Aorta (tissue), 5 donors: ENCODE measurements around the gene AZU1. TPM values are rescaled to one million over a fixed set of nuclear protein-coding genes. Genes with fewer than 3 reads are reported as not detected.

ENCODE experiments used
- ATAC-seq: fragments of 200-7000 bp; cut with Tn5 transposase; one replicate; pipeline ENCODE4 v1.9.1; 2022; ENCODE audit warnings: moderate library complexity; ENCODE audit not compliant: low FRiP score
- DNase-seq, 2 donors: peaks; one replicate each; pipeline ENCODE4 v3.0.0-alpha.2; 2020
- H3K27ac ChIP-seq, 2 donors: one replicate each; pipeline ENCODE4 v1.5.1; 2013; ENCODE audit warnings: low read length in 2 of 2, mild to moderate bottlenecking in 2 of 2, moderate library complexity in 2 of 2, control low read depth in 1 of 2, inconsistent platforms in 1 of 2, low read depth in 1 of 2
- H3K27me3 ChIP-seq, 2 donors: one replicate each; pipeline ENCODE4 v1.6.1; 2013; ENCODE audit warnings: control low read depth in 1 of 2, low read length in 1 of 2, mild to moderate bottlenecking in 1 of 2, moderate library complexity in 1 of 2; ENCODE audit not compliant: insufficient read depth in 2 of 2, control insufficient read depth in 1 of 2
- H3K36me3 ChIP-seq, 2 donors: one replicate each; pipeline ENCODE4 v1.6.1; 2013; ENCODE audit warnings: control low read depth in 1 of 2, low read length in 1 of 2, mild to moderate bottlenecking in 1 of 2; ENCODE audit not compliant: insufficient read depth in 2 of 2, control insufficient read depth in 1 of 2
- H3K4me1 ChIP-seq, 2 donors: one replicate each; pipeline ENCODE4 v1.6.1; 2013; ENCODE audit warnings: low read length in 2 of 2, control low read depth in 1 of 2, mild to moderate bottlenecking in 1 of 2, moderate library complexity in 1 of 2; ENCODE audit not compliant: insufficient read depth in 2 of 2, control insufficient read depth in 1 of 2
- H3K4me3 ChIP-seq, 2 donors: one replicate each; pipeline ENCODE4 v1.5.1; 2013; ENCODE audit warnings: low read length in 2 of 2, control low read depth in 1 of 2, mild to moderate bottlenecking in 1 of 2
- H3K9me3 ChIP-seq: one replicate; pipeline ENCODE4 v1.6.1; 2013; ENCODE audit warnings: mild to moderate bottlenecking, low read length; ENCODE audit not compliant: control insufficient read depth
- WGBS, 2 donors: extraction: QIAGEN DNeasy Blood & Tissue Kit; methylation state at CpG; one replicate each; pipeline ENCODE4 v1.1.7; 2013; 5-methylcytosine and 5-hydroxymethylcytosine counted together
- intact Hi-C, 2 donors: fragments of 100-400 bp; cut with DNase I; formaldehyde crosslinking; loops; one replicate each; pipeline versions ENCODE4 v1.14.2 to v1.15.0; 2022
- polyA plus RNA-seq, 2 donors: library from polyadenylated mRNA; stranded (reverse); fragments of 200-250 nt; gene quantifications; one replicate each; pipeline ENCODE4 v1.2.3, GENCODE V29; 2013
- total RNA-seq, 2 donors: library from RNA; stranded (reverse); fragmentation: NEBNext Ultra II Directional; extraction: Animal tissue kit (Norgen Biotek cat#: 25700); gene quantifications; one replicate each; pipeline ENCODE4 v1.2.1, GENCODE V29; 2021
- donor health status: healthy with polysubstance abuse.
- donor health status: Bipolar disorder and iron deficiency.
- donor health status: DM: no; HTN: no; CAD: no.
- donor health status: DM: no; HTN: no; CAD: no.
- donor health status: DM: yes; HTN: yes; CAD: no.

Gene AZU1
- total and polyA plus RNA-seq, 4 donors = 0.49 to 0.72 TPM; not detected in 2

DNA sequence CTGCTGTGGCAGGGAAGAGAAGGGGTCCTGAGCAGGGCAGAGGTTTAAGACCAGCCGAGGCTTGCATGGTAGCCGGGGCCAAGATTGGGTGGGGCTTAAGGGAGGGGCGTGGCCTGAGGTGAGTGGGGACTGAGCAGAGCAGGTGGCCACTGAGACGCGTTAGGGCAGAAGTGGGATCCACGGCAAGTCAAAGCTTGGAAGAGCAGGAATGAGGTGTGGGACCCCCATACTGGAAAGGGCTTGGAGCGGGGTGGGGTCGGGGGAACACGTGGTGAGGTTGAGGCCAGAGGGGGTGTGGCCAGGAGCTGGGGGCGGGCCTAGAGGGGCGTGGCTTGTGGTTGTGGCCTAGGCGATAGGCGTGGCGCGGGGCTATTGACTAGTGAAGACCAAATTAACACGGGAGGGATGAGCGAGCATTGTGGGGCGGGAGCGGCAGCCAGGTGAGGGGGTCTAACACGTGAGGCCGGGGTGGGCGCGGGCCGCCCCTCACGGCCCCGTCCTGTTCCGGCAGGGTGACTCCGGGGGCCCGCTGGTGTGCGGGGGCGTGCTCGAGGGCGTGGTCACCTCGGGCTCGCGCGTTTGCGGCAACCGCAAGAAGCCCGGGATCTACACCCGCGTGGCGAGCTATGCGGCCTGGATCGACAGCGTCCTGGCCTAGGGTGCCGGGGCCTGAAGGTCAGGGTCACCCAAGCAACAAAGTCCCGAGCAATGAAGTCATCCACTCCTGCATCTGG, 35.1 kb downstream of the AZU1 start:
- no peaks in the 10 kb centered on the region for H3K36me3 ChIP-seq
- WGBS, 2 donors = 18 to 21% methylated on average over 38 to 48 of the region's 48 CpGs
- H3K27me3 ChIP-seq = peaks cover 0 to 3% of the 10 kb centered on the region in 2 donors
- no peaks in the 10 kb centered on the region for H3K4me1 ChIP-seq
- no peaks in the 10 kb centered on the region for H3K9me3 ChIP-seq
- DNase-seq = peak; percentile 81 to 89
- peak; percentile 26 for ATAC-seq
- H3K4me3 ChIP-seq = no peak overlapping the region
- H3K27ac ChIP-seq = no peak overlapping the region
- intact Hi-C loops = loop anchor here in 1 of 2 donors (5.0 kb wide), 1 partner anchor 55 kb away; the partner anchor contains the start of gene KISS1R

DNA sequence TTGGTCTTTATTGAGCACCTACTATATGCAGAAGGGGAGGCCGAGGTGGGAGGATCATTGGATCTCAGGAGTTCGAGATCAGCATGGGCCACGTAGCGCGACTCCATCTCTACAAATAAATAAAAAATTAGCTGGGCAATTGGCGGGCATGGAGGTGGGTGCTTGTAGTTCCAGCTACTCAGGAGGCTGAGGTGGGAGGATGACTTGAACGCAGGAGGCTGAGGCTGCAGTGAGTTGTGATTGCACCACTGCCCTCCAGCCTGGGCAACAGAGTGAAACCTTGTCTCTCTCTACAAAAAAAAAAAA, 35.6 kb downstream of the AZU1 start:
- 65 to 67% methylated on average over 7 of the region's 7 CpGs for WGBS, 2 donors
- Histone ChIP-seq H3K36me3 (no peaks in the 10 kb centered on the region), H3K9me3 (no peaks in the 10 kb centered on the region), H3K4me1 (no peaks in the 10 kb centered on the region), H3K4me3 (no peak overlapping the region), H3K27ac (no peak overlapping the region), H3K27me3 (peaks cover 0 to 3% of the 10 kb centered on the region in 2 donors)
- intact Hi-C loops = loop anchor here in 1 of 2 donors (5.0 kb wide), 1 partner anchor 54 kb away; the partner anchor contains the start of gene KISS1R
- ATAC-seq (no peak), DNase-seq (no peak)

DNA sequence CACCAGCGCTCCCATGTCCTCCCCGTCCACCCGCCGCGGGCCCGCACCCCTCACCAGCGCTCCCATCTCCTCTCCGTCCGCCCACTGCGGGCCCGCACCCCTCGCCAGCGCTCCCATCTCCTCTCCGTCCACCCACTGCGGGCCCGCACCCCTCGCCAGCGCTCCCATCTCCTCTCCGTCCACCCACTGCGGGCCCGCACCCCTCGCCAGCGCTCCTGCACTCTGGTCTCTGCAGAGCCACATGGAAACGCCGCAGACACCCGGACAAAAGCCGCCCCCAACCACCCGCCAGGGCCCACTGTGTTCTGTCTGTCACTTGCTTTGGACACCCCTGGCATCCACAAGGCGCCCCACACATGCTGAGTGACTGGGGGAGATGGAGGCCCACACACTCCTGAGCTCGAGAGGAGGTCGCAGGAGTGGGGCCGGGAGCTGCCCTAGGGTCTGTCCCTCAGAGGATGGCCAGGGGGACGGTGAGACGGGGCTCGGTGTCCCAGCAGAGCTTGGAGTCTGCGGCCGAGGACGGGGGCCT, 39.2 kb downstream of the AZU1 start:
- intact Hi-C loops = loop anchor here in 1 of 2 donors (5.0 kb wide), 1 partner anchor 40 kb away; no protein-coding TSS in a partner anchor
- 87 to 91% methylated on average over 33 to 38 of the region's 38 CpGs for WGBS, 2 donors
- DNase-seq (no peak), ATAC-seq (no peak)
- Histone ChIP-seq H3K36me3 (no peaks in the 10 kb centered on the region), H3K27me3 (no peaks in the 10 kb centered on the region), H3K9me3 (no peaks in the 10 kb centered on the region), H3K4me1 (no peaks in the 10 kb centered on the region), H3K4me3 (no peak overlapping the region), H3K27ac (no peak overlapping the region)

DNA sequence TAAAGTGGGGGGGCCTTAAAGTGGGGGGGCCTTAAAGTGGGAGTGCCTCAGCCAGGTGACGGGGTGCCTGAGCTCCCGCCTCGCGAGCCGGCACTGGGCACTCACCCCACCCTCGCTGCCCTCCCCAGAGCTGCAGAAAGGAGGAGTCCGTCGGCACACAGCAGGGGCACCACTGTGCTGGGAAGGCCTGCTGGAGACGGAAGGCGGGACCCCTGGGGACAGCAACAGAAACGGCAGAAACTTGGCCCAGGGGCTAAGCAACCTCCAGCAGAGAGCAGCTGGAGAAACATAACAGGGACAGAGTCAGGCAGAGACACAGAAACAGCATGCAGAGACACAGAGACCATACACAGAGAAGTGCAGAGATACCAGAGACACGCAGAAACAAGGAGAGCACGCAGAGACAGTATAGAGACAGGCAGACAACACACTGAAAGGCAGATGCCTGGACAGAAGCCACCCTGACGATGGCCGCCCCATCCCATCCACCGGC, 39.7 kb downstream of the AZU1 start:
- H3K27me3 ChIP-seq = no peaks in the 10 kb centered on the region

DNA sequence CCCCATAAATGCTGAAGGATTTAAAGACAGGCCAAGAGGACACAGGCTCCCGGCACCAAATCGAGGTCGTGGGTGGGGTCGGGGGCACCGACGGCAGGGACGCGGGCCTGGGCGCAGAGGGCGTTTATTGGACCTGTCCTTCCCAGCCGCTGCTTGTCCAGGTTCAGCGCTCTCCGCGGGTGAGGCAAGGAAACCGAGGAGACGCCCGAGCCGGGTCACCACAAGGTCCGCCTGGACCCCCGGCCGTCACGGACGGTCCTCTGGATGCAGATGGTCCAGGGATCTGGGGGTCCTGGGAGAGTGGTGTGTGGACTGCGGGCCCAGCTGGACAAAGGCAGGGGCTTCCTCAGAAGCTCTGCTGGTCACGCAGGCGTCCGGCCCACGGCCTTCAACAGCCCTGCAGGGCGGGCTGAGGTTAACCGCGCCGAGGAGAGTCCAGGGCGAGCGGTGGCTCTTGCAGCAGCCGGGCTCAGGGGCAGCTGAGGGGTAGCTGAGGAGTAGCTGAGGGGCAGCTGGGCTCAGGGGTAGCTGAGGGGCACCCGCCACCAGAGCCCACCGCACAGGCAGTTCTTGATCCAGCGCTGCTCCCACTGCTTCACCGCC, 40.3 kb downstream of the AZU1 start:
- intact Hi-C loops = loop anchor here in 1 of 2 donors (5.0 kb wide), 1 partner anchor 39 kb away; no protein-coding TSS in a partner anchor
- ATAC-seq (no peak), DNase-seq (no peak)
- 93 to 94% methylated on average over 38 to 39 of the region's 39 CpGs for WGBS, 2 donors
- H3K4me1 ChIP-seq = no peaks in the 10 kb centered on the region
- H3K36me3 ChIP-seq = no peaks in the 10 kb centered on the region
- H3K27ac ChIP-seq = no peak overlapping the region
- no peak overlapping the region for H3K4me3 ChIP-seq
- no peaks in the 10 kb centered on the region for H3K27me3 ChIP-seq
- H3K9me3 ChIP-seq = no peaks in the 10 kb centered on the region

More for the DNA sequence above, 39.7 kb downstream of the AZU1 start:
- H3K4me1 ChIP-seq = no peaks in the 10 kb centered on the region
- DNase-seq = no peak
- no peaks in the 10 kb centered on the region for H3K36me3 ChIP-seq
- no peak for ATAC-seq
- 75 to 79% methylated on average over 16 of the region's 16 CpGs for WGBS, 2 donors
- no peak overlapping the region for H3K4me3 ChIP-seq
- H3K9me3 ChIP-seq = no peaks in the 10 kb centered on the region
- H3K27ac ChIP-seq = no peak overlapping the region
- intact Hi-C loops = loop anchor here in 1 of 2 donors (5.0 kb wide), 1 partner anchor 40 kb away; no protein-coding TSS in a partner anchor

DNA sequence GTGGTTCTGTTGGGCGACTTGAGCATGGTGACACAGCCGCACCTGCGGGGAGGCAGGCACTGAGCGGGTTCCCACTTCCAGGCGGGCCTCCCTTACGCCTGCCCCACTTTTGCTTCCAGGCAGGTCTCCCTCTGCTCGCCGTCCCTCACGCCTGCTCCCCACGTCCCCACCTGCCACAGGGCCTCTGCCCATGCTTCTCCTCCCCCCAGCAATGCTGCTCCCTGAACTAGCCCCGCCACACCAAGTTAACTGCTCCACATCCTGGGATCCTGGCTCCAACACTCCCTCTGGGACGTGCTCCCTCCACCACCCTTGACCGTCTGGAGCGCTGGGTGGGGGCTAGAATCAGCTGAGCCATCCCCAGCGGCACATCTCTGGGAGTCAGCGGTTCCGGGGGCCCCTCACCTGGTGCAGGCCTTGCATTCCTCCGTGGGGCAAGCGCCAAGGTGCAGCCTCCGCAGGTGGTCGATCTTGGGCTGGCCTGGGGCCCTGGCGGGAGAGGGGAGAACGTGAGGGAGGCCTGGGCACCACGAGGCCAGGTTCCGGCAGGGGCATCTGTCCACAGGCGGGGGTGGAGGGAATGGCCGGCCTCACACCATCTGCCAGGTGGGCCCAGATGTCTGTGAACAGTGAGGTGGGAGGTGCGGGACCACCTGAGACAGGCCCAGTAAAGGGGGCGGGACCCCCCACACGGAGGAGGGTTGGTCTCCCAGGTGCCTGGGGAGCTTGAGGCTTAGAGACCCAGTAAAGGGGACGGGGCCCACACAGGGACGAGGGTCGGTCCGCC, 41.0 kb downstream of the AZU1 start:
- H3K4me3 ChIP-seq = no peak overlapping the region
- no peaks in the 10 kb centered on the region for H3K9me3 ChIP-seq
- WGBS, 2 donors = 92 to 94% methylated on average over 34 of the region's 34 CpGs
- intact Hi-C loops = loop anchor here in 1 of 2 donors (5.0 kb wide), 1 partner anchor 39 kb away; no protein-coding TSS in a partner anchor
- no peaks in the 10 kb centered on the region for H3K36me3 ChIP-seq
- DNase-seq (no peak), ATAC-seq (peak; percentile 0)
- peak overlapping the region in 1 of 2 donors; percentile 14 for H3K27ac ChIP-seq
- no peaks in the 10 kb centered on the region for H3K27me3 ChIP-seq
- no peaks in the 10 kb centered on the region for H3K4me1 ChIP-seq

DNA sequence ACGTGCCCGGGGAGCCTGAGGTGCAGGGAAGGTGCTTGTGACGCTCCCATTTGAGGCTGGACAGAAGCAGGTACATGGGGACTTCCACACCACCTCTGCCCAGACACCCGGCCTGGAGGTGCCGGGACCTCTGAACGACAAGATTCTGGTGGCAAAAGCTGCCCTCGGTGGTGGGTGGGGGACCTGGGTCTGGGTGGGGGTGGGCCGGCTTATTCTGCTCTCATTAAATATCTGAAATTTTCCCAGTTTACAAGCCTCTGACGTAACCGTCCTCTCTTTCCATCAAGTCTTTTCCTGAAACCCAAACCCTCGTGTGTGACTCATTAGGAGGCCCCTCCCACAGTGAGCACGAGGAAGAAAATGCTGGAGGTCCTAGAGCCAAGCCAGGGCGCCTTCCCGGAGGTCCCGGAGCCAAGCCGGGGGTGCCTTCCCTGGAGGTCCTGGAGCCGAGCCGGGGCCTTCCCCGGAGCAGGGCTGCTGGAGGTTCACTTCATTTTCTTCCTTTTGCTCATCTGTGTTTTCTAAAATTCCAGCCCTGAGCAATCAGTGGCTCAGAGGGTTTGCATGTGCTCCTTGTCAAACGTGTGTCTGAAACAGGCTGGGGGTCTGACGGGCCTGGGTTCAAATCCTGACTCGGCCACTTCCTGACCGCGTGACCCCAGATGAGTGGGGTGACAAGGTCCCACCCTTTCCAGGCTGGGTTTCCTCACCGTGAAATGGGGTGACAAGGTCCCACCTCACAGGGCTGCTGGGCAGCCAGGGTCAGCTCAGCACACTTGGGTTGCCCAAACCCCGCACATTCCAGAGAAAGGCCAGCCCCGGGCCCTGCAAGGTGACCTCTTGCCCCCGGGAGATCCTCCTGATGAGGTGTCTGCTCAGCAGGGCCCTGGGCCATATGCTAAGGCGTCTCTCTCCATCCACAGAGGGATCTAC, 41.9 kb downstream of the AZU1 start:
- no peaks in the 10 kb centered on the region for H3K27me3 ChIP-seq
- H3K27ac ChIP-seq = peak overlapping the region in 1 of 2 donors; percentile 14
- no peaks in the 10 kb centered on the region for H3K9me3 ChIP-seq
- no peaks in the 10 kb centered on the region for H3K4me1 ChIP-seq
- DNase-seq (peak; percentile 89 to 92), ATAC-seq (peak; percentile 77)
- 57 to 58% methylated on average over 29 of the region's 29 CpGs for WGBS, 2 donors
- H3K4me3 ChIP-seq = no peak overlapping the region
- intact Hi-C loops = loop anchor here in 1 of 2 donors (5.0 kb wide), 1 partner anchor 38 kb away; no protein-coding TSS in a partner anchor
- no peaks in the 10 kb centered on the region for H3K36me3 ChIP-seq
